K562 (cell line): ENCODE measurements around the gene RAP1A. TPM values are rescaled to one million over a fixed set of nuclear protein-coding genes. Genes with fewer than 3 reads are reported as not detected.
A peak's percentile ranks its signal among the peaks of the same experiment; 100 is the strongest.

Experiments used
- ETV6 ChIP-seq, 3 experiments: fragments of 150-350 bp in 1 of 3; sonication (generic) in 1 of 3; formaldehyde crosslinking in 1 of 3; IDR thresholded peaks; 2 replicates each; pipeline versions ENCODE4 v1.6.1 to v1.8.0; 2014 to 2022; ENCODE audit warnings: borderline replicate concordance in 2 of 3, low read depth in 2 of 3, antibody characterized with exemption in 1 of 3, low read length in 1 of 3, mild to moderate bottlenecking in 1 of 3, missing genetic modification reagents in 1 of 3
- MAFG ChIP-seq: fragments of 450-650 bp; conservative IDR thresholded peaks from 2 replicates; pipeline ENCODE4 v1.6.1; 2016; ENCODE audit warnings: missing genetic modification characterization, missing compliant biosample characterization
- ZBTB17 ChIP-seq: fragments of 450-650 bp; formaldehyde crosslinking; IDR thresholded peaks from 2 replicates; pipeline ENCODE4 v1.4.0; 2020; ENCODE audit warnings: mild to moderate bottlenecking
- ZBTB7A ChIP-seq: IDR thresholded peaks from 2 replicates; pipeline ENCODE4 v1.6.1; 2011; ENCODE audit warnings: low read depth, mild to moderate bottlenecking, low read length, moderate library complexity, borderline replicate concordance; ENCODE audit not compliant: control insufficient read depth
- polyA plus RNA-seq, 8 experiments: library from polyadenylated mRNA; depleted of rRNA in 4 of 8; stranded (reverse) in 5 of 8; unstranded in 3 of 8; fragments of >200 nt; fragmentation: Nextera tagmentation in 2 of 8; fragmentation: Illumina TruSeq in 1 of 8; extraction: Ambion mirVana in 2 of 8; extraction: Trizol in 1 of 8; gene quantifications; 2 replicates each; pipeline versions ENCODE4 v1.2.1 to v1.2.3, GENCODE V29; 2011 to 2014; ENCODE audit warnings: inconsistent platforms in 1 of 8, missing spikeins in 1 of 8
- total RNA-seq, 7 experiments: library from RNA; depleted of rRNA in 6 of 7; stranded (reverse); fragments of >200 nt in 6 of 7; fragmentation: Illumina TruSeq in 2 of 7; extraction: Trizol in 2 of 7; gene quantifications; 2 replicates each; pipeline versions ENCODE4 v1.2.1 to v1.2.3, GENCODE V29; 2011 to 2021; ENCODE audit warnings: low replicate concordance in 1 of 7
- TF ChIP-seq, protein P1 (sequence below), 3 experiments: fragments of 200-800 bp in 1 of 3; fragments of 250-450 bp in 1 of 3; fragments of 450-650 bp in 1 of 3; sonication (Bioruptor Pico) in 1 of 3; sonication (Bioruptor generic) in 1 of 3; formaldehyde crosslinking in 1 of 3; IDR thresholded peaks; 2 replicates each; pipeline versions ENCODE4 v1.6.1 to v1.8.0; 2016 to 2022; ENCODE audit warnings: mild to moderate bottlenecking in 2 of 3, missing genetic modification characterization in 2 of 3, missing compliant biosample characterization in 1 of 3, moderate library complexity in 1 of 3
- TF ChIP-seq, protein P2 (sequence below), 2 experiments: fragments of 450-650 bp; conservative IDR thresholded peaks; 2 replicates each; pipeline ENCODE4 v1.6.1; 2017; ENCODE audit warnings: mild to moderate bottlenecking in 2 of 2, moderate library complexity in 2 of 2

RAP1A gene
- total and polyA plus RNA-seq, 9 of the 15 experiments (the other 6 are each of a cell fraction or from before 2014, with no cell fraction given): 13.4 to 86.2 (median 32.5) TPM

DNA sequence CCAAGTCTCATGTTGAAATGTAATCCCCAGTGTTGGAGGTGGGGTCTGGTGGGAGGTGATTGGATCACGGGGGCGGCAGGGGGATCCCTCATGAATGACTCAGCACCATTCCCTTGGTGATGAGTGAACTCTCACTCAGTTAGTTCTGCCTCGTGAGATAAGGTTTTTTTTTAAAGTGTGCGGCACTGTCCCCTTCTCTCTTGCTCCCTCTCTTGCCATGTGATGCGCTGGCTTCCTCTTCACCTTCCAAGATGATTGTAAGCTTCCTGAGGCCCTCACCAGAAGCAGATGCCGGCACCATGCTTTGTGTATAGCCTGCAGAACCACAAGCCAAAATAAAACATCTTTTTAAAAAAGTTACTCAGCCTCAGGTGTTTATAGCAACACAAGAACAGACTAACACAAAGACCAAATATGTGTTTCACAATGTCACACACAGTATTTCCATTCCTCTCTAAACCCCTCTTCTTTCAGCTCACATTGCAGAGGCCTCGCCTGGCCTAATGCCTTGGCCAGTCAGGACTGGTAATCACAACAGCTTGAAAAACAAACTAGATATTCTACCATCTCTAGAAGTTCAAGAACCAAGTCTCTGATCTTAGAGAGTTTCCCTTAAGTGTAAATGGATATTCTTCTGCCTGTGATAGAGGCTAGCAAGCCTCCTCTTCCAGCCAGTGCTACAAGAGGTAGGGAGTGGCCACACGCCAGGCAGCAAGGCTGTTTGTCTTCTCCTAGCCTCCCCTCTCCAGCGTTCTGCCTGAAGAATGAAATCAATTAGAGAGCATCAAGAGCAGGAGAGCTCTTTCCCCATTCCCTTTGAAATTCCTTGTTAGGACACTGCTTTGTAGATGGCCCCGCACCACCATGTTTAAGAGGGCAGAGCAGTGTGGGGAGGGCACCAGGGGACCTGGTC is 19.6 kb upstream of the RAP1A start (continued):
- TF ChIP-seq ZBTB7A (peak; percentile 91), MAFG (peak; percentile 95), ETV6 (IDR thresholded peaks at IDR 0.05; ENCODE audit: borderline replicate concordance in 1 of 2, low read depth in 2 of 2, low read length in 1 of 2) (no peak), ETV6 (CRISPR knock-in tag; IDR thresholded peaks at IDR 0.05; ENCODE audit: borderline replicate concordance) (no peak), ZBTB17 (peak; percentile 75)
- TF ChIP-seq, protein P1, sequence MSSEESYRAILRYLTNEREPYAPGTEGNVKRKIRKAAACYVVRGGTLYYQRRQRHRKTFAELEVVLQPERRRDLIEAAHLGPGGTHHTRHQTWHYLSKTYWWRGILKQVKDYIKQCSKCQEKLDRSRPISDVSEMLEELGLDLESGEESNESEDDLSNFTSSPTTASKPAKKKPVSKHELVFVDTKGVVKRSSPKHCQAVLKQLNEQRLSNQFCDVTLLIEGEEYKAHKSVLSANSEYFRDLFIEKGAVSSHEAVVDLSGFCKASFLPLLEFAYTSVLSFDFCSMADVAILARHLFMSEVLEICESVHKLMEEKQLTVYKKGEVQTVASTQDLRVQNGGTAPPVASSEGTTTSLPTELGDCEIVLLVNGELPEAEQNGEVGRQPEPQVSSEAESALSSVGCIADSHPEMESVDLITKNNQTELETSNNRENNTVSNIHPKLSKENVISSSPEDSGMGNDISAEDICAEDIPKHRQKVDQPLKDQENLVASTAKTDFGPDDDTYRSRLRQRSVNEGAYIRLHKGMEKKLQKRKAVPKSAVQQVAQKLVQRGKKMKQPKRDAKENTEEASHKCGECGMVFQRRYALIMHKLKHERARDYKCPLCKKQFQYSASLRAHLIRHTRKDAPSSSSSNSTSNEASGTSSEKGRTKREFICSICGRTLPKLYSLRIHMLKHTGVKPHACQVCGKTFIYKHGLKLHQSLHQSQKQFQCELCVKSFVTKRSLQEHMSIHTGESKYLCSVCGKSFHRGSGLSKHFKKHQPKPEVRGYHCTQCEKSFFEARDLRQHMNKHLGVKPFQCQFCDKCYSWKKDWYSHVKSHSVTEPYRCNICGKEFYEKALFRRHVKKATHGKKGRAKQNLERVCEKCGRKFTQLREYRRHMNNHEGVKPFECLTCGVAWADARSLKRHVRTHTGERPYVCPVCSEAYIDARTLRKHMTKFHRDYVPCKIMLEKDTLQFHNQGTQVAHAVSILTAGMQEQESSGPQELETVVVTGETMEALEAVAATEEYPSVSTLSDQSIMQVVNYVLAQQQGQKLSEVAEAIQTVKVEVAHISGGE (CRISPR knock-in tag; IDR thresholded peaks at IDR 0.05): no peak
- TF ChIP-seq, protein P2, sequence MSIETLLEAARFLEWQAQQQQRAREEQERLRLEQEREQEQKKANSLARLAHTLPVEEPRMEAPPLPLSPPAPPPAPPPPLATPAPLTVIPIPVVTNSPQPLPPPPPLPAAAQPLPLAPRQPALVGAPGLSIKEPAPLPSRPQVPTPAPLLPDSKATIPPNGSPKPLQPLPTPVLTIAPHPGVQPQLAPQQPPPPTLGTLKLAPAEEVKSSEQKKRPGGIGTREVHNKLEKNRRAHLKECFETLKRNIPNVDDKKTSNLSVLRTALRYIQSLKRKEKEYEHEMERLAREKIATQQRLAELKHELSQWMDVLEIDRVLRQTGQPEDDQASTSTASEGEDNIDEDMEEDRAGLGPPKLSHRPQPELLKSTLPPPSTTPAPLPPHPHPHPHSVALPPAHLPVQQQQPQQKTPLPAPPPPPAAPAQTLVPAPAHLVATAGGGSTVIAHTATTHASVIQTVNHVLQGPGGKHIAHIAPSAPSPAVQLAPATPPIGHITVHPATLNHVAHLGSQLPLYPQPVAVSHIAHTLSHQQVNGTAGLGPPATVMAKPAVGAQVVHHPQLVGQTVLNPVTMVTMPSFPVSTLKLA (conservative IDR thresholded peaks at IDR 0.05): peak; percentile 28 to 61; a peak in 2 of 4 replicates
